HepG2 (cell line): ENCODE measurements around the gene IGSF5. TPM values are rescaled to one million over a fixed set of nuclear protein-coding genes. Genes with fewer than 3 reads are reported as not detected.

ENCODE experiments used
- ATAC-seq: fragments of 200-7000 bp; cut with Tn5 transposase; 3 replicates; pipeline ENCODE4 v1.9.1; 2020; ENCODE audit warnings: mild to moderate bottlenecking, moderate library complexity
- BruUV-seq: library from RNA; stranded (reverse); fragments of 400-500 nt; replicated peaks from 2 replicates; lab custom pipeline; 2021; lab: Mats Ljungman, UMichigan
- CTCF ChIA-PET: fragments of 300-600 bp; formaldehyde crosslinking; extraction: SDS; loops from one replicate; lab custom pipeline; 2021; ENCODE audit warnings: low total read pairs, inconsistent platforms, low intra/inter-chr PET ratio; lab: Yijun Ruan, JAX
- POLR2A ChIA-PET: fragments of 350-600 bp; sonication (Branson Sonifier 250); formaldehyde crosslinking; loops from one replicate; lab custom pipeline; 2020; ENCODE audit warnings: antibody characterized with exemption, inconsistent platforms; lab: Yijun Ruan, JAX
- DNase-seq: peaks from one replicate; pipeline ENCODE4 v3.0.0-alpha.2; 2015; ENCODE audit warnings: low spot score
- FAIRE-seq: peaks from 3 replicates; lab custom pipeline; 2011; peaks lifted over from hg19 to GRCh38; lab: Jason Lieb, UNC
- H2AFZ ChIP-seq: one replicate; pipeline ENCODE4 v1.6.1; 2011; ENCODE audit warnings: low read length, inconsistent platforms
- H3K27ac ChIP-seq: fragments of 300-600 bp; 3 replicates; pipeline ENCODE4 v1.8.0; 2011; ENCODE audit warnings: mixed run types, mild to moderate bottlenecking, mixed read lengths, low read length, inconsistent platforms; ENCODE audit not compliant: insufficient read depth; ENCODE audit errors: extremely low read length
- H3K27me3 ChIP-seq, 2 experiments: fragments of 200-600 bp in 1 of 2; 2 replicates in 1 of 2; 3 replicates in 1 of 2; pipeline versions ENCODE4 v1.6.0 to v1.8.0; 2011; ENCODE audit warnings: low read length in 2 of 2, mild to moderate bottlenecking in 2 of 2, moderate library complexity in 2 of 2, inconsistent platforms in 1 of 2; ENCODE audit not compliant: insufficient read depth in 2 of 2, control insufficient read depth in 1 of 2
- H3K36me3 ChIP-seq, 2 experiments: fragments of 200-600 bp in 1 of 2; replicated peaks in 1 of 2; 2 replicates in 1 of 2; 3 replicates in 1 of 2; pipeline versions ENCODE4 v1.5.1 to v1.8.0; 2011; ENCODE audit warnings: low read length in 2 of 2, inconsistent platforms in 1 of 2; ENCODE audit not compliant: insufficient read depth in 2 of 2, control insufficient read depth in 1 of 2
- H3K4me1 ChIP-seq: 2 replicates; pipeline ENCODE4 v1.5.1; 2012; ENCODE audit warnings: low read length, inconsistent platforms; ENCODE audit not compliant: insufficient read depth
- H3K4me2 ChIP-seq: 2 replicates; pipeline ENCODE4 v1.6.0; 2011; ENCODE audit warnings: low read depth, low read length, inconsistent platforms
- H3K4me3 ChIP-seq, 3 experiments: fragments of 200-600 bp in 1 of 3; sonication (generic), shearing (Covaris generic) in 1 of 3; replicated peaks in 1 of 3; 2 replicates each; pipeline ENCODE4 v1.5.1; 2011 to 2016; ENCODE audit warnings: low read length in 3 of 3, inconsistent platforms in 2 of 3, low read depth in 2 of 3, mild to moderate bottlenecking in 2 of 3, control low read depth in 1 of 3, mixed read lengths in 1 of 3; ENCODE audit not compliant: insufficient read depth in 1 of 3
- H3K79me2 ChIP-seq: one replicate; pipeline ENCODE4 v1.6.1; 2011; ENCODE audit warnings: low read length, inconsistent platforms; ENCODE audit not compliant: insufficient read depth
- H3K9ac ChIP-seq: 2 replicates; pipeline ENCODE4 v1.6.0; 2011; ENCODE audit warnings: mild to moderate bottlenecking, low read depth, low read length, inconsistent platforms; ENCODE audit not compliant: insufficient read depth
- H3K9me3 ChIP-seq: 2 replicates; pipeline ENCODE4 v1.5.1; 2012; ENCODE audit warnings: mild to moderate bottlenecking, low read length
- H4K20me1 ChIP-seq: 2 replicates; pipeline ENCODE4 v1.6.0; 2011; ENCODE audit warnings: inconsistent platforms, mild to moderate bottlenecking, low read length, moderate library complexity; ENCODE audit not compliant: insufficient read depth
- NFIB ChIP-seq: sonication (generic); formaldehyde crosslinking; IDR thresholded peaks from 2 replicates; pipeline ENCODE4 v1.9.0; 2021; ENCODE audit warnings: missing genetic modification reagents, mild to moderate bottlenecking, borderline replicate concordance
- NONO ChIP-seq, 2 experiments: fragments of 450-650 bp in 1 of 2; sonication (generic) in 1 of 2; formaldehyde crosslinking in 1 of 2; IDR thresholded peaks in 1 of 2; conservative IDR thresholded peaks in 1 of 2; 2 replicates each; pipeline versions ENCODE4 v1.6.1 to v1.8.0; 2017 to 2022; ENCODE audit warnings: mild to moderate bottlenecking in 1 of 2, missing genetic modification reagents in 1 of 2, moderate library complexity in 1 of 2
- ZBTB20 ChIP-seq: sonication (generic); formaldehyde crosslinking; IDR thresholded peaks from 2 replicates; pipeline ENCODE4 v1.8.1; 2023; ENCODE audit warnings: missing genetic modification reagents, low read depth, mild to moderate bottlenecking, borderline replicate concordance
- ZNF383 ChIP-seq: sonication (generic); formaldehyde crosslinking; IDR thresholded peaks from 2 replicates; pipeline ENCODE4 v1.4.0; 2020; ENCODE audit warnings: missing genetic modification reagents, mild to moderate bottlenecking, borderline replicate concordance
- ZNF75D ChIP-seq: sonication (generic); formaldehyde crosslinking; IDR thresholded peaks from 2 replicates; pipeline ENCODE4 v1.8.1; 2023; ENCODE audit warnings: missing genetic modification reagents, mild to moderate bottlenecking, borderline replicate concordance
- ZNF775 ChIP-seq: sonication (generic); formaldehyde crosslinking; IDR thresholded peaks from 2 replicates; pipeline ENCODE4 v1.4.0; 2020; ENCODE audit warnings: missing genetic modification reagents, mild to moderate bottlenecking, moderate library complexity, borderline replicate concordance
- ZSCAN31 ChIP-seq: sonication (generic); formaldehyde crosslinking; IDR thresholded peaks from 2 replicates; pipeline ENCODE4 v1.5.0; 2020; ENCODE audit warnings: low read depth, mild to moderate bottlenecking, missing genetic modification reagents
- WGBS: methylation state at CpG from one replicate; pipeline ENCODE4 v1.1.6; 2017; ENCODE audit warnings: low lambda C conversion rate; 5-methylcytosine and 5-hydroxymethylcytosine counted together
- in situ Hi-C: cut with HindIII; loops from 2 replicates; pipeline ENCODE4 v1.10.0; 2017; ENCODE audit warnings: low pct_unique_long_range_greater_than_20kb; ENCODE audit not compliant: extremely low pct_ligation_motif_present
- intact Hi-C: fragments of 100-400 bp; cut with micrococcal nuclease; formaldehyde crosslinking; loops from one replicate; pipeline ENCODE4 v1.10.0; 2022; ENCODE audit not compliant: unreplicated experiment
- polyA plus RNA-seq, 8 experiments: library from polyadenylated mRNA; depleted of rRNA in 3 of 8; stranded (reverse) in 7 of 8; unstranded in 1 of 8; fragments of >200 nt; fragmentation: Illumina TruSeq in 4 of 8; extraction: Trizol in 4 of 8; gene quantifications; 2 replicates each; pipeline versions ENCODE4 v1.2.1 to v1.2.3, GENCODE V29; 2011 to 2016; ENCODE audit warnings: low read depth in 4 of 8, missing spikeins in 1 of 8, mixed read lengths in 1 of 8; ENCODE audit not compliant: insufficient read depth in 1 of 8
- total RNA-seq, 5 experiments: library from RNA; depleted of rRNA; stranded (reverse); fragments of >200 nt; fragmentation: Illumina TruSeq; extraction: Trizol; gene quantifications; 2 replicates each; pipeline ENCODE4 v1.2.3, GENCODE V29; 2016; ENCODE audit warnings: low read depth in 1 of 5
- TF ChIP-seq, protein P1 (sequence below): sonication (generic); formaldehyde crosslinking; IDR thresholded peaks from 2 replicates; pipeline ENCODE4 v1.4.0; 2020; ENCODE audit warnings: mild to moderate bottlenecking, low read depth, missing genetic modification reagents
- TF ChIP-seq, protein P2 (sequence below): IDR thresholded peaks from 2 replicates; pipeline ENCODE4 v1.6.1; 2016; ENCODE audit warnings: low read depth, control low read depth

Gene IGSF5
- total and polyA plus RNA-seq, 2 of the 13 experiments (the other 11 are each of a cell fraction or from before 2014, with no cell fraction given): not detected

DNA sequence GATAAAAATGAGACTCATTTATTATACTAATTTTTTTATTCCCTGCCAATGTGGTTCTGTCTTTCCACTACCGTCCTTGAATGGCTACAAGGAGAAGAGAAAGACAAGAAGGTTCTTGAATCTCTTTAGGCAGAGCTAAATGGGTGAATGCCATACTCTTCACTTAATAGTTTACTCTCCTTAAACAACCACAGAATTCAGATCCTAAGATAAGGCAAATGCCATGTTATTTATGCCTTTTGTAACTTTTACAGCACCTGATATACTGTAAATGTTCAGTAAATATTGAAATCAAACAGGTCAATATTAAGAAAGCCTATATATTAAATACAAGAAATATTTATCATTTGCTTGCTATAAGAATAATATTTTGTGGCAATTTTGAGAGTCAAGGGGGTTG lies 58.4 kb downstream of the IGSF5 start:
- Histone ChIP-seq H3K27ac (no peak overlapping the region), H3K9me3 (peaks cover 74% of the 10 kb centered on the region), H4K20me1 (no peaks in the 10 kb centered on the region), H3K4me1 (no peaks in the 10 kb centered on the region), H3K79me2 (no peaks in the 10 kb centered on the region), H3K4me3 (no peak overlapping the region), H3K27me3 (no peaks in the 10 kb centered on the region), H2AFZ (no peak overlapping the region), H3K36me3 (no peaks in the 10 kb centered on the region), H3K9ac (no peak overlapping the region), H3K4me2 (no peak overlapping the region)
- FAIRE-seq (no peak), ATAC-seq (no peak), DNase-seq (no peak)
- ChIA-PET POLR2A (no interaction called here), CTCF (no interaction called here)
- intact Hi-C loops: no loop called here
- 79% methylated on average over 1 of the region's 1 CpG for WGBS
- BruUV-seq: no TSS peak
- in situ Hi-C loops: no loop called here
- TF ChIP-seq, protein P1, sequence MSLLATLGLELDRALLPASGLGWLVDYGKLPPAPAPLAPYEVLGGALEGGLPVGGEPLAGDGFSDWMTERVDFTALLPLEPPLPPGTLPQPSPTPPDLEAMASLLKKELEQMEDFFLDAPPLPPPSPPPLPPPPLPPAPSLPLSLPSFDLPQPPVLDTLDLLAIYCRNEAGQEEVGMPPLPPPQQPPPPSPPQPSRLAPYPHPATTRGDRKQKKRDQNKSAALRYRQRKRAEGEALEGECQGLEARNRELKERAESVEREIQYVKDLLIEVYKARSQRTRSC (CRISPR knock-in tag): no peak
- TF ChIP-seq ZSCAN31 (CRISPR knock-in tag): no peak
- TF ChIP-seq ZNF775: no peak
- TF ChIP-seq NONO (IDR thresholded peaks at IDR 0.05): no peak
- no peak for TF ChIP-seq NONO (CRISPR knock-in tag; conservative IDR thresholded peaks at IDR 0.05)
- no peak for TF ChIP-seq ZNF75D (CRISPR knock-in tag)
- TF ChIP-seq NFIB (CRISPR knock-in tag): no peak
- no peak for TF ChIP-seq ZNF383 (CRISPR knock-in tag)
- TF ChIP-seq ZBTB20 (CRISPR knock-in tag): no peak
- TF ChIP-seq, protein P2, sequence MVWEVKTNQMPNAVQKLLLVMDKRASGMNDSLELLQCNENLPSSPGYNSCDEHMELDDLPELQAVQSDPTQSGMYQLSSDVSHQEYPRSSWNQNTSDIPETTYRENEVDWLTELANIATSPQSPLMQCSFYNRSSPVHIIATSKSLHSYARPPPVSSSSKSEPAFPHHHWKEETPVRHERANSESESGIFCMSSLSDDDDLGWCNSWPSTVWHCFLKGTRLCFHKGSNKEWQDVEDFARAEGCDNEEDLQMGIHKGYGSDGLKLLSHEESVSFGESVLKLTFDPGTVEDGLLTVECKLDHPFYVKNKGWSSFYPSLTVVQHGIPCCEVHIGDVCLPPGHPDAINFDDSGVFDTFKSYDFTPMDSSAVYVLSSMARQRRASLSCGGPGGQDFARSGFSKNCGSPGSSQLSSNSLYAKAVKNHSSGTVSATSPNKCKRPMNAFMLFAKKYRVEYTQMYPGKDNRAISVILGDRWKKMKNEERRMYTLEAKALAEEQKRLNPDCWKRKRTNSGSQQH (CRISPR knock-in tag): no peak
